Omental fat pad (tissue), 4 donors: ENCODE results near the gene ASF1A. TPM values are rescaled to one million over a fixed set of nuclear protein-coding genes. Genes with fewer than 3 reads are reported as not detected.

Experiments used
- ATAC-seq: fragments of 150-250 bp; one replicate; pipeline ENCODE4 v1.9.1; 2016; ENCODE audit warnings: mild to moderate bottlenecking, moderate library complexity; ENCODE audit not compliant: low FRiP score
- DNase-seq: peaks from one replicate; pipeline ENCODE4 v3.0.0-alpha.2; 2019; ENCODE audit warnings: low spot score
- total RNA-seq, 4 donors: library from RNA; depleted of rRNA; stranded (reverse); fragments of >200 nt; gene quantifications; one replicate each; pipeline ENCODE4 v1.1.0, GENCODE V29; 2016
- TF ChIP-seq, protein P1 (sequence below), 3 donors: fragments of 450-650 bp; IDR thresholded peaks; one replicate each; pipeline ENCODE4 v1.5.1; 2016 to 2017; ENCODE audit warnings: antibody characterized with exemption in 3 of 3, mild to moderate bottlenecking in 3 of 3, moderate library complexity in 2 of 3

The ASF1A gene
- total RNA-seq, 4 donors from 2014 or later: 4.3 to 9.3 (median 5.7) TPM

DNA sequence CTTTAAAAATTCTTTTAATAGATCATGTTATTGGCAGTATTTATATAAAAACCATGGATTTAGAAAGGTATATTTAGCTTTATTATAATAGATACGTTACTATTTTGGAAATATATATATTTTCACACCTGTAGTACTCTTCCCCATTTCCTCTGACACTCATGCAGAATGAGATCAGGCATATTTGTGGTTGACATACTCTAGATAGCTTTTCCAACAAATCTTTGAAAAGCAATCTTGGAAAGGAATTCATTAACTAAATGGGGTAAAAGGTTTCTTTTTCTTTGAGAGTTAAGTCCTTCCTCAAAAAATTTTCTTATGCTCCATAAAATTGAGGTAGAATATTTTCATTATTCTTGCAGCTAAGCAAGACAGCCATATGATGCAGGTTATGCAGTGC is 14.5 kb downstream of the ASF1A start:
- no peak for ATAC-seq
- DNase-seq: no peak
- TF ChIP-seq, protein P1, sequence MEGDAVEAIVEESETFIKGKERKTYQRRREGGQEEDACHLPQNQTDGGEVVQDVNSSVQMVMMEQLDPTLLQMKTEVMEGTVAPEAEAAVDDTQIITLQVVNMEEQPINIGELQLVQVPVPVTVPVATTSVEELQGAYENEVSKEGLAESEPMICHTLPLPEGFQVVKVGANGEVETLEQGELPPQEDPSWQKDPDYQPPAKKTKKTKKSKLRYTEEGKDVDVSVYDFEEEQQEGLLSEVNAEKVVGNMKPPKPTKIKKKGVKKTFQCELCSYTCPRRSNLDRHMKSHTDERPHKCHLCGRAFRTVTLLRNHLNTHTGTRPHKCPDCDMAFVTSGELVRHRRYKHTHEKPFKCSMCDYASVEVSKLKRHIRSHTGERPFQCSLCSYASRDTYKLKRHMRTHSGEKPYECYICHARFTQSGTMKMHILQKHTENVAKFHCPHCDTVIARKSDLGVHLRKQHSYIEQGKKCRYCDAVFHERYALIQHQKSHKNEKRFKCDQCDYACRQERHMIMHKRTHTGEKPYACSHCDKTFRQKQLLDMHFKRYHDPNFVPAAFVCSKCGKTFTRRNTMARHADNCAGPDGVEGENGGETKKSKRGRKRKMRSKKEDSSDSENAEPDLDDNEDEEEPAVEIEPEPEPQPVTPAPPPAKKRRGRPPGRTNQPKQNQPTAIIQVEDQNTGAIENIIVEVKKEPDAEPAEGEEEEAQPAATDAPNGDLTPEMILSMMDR (IDR thresholded peaks at IDR 0.05): no peak

DNA sequence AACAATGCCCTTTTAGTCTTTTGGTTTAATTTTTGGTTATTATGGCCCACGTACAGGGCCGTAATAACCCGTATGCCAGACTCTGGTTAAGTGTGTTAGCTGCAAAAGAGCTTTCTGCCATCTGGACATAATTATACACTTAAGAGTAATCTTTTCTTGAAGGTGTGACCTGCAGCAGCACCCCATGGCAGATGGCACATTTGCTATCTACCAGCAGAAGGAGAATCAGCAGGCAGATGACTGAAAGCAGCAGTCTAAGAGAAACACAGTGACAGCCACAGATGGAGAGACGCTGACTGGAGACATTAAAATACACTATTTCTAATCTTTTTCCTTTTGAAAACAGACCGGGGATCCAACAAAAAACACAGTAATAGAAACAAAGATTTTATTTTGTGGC is 18.7 kb downstream of the ASF1A start:
- TF ChIP-seq, protein P1 (IDR thresholded peaks at IDR 0.05): no peak
- DNase-seq (no peak), ATAC-seq (no peak)

DNA sequence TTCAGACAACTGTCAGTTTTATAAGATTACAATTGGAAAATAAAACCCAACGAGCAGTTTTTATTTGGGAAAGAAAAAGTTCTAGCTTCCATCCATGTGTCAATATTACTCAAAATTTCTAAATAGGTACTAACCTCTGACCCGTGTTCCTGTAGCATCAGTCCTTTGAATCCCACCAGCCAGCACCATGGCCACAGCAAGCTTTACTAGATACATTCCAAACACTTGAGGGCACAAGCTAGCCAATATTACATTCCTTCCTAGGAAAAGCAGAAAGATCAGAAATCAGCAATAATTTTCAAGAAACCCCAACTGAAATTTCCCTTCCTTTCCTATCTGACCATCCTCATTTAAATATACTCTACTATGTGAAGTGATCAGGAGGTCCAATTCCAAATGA is 19.2 kb downstream of the ASF1A start:
- DNase-seq (no peak), ATAC-seq (no peak)
- TF ChIP-seq, protein P1 (IDR thresholded peaks at IDR 0.05): no peak

DNA sequence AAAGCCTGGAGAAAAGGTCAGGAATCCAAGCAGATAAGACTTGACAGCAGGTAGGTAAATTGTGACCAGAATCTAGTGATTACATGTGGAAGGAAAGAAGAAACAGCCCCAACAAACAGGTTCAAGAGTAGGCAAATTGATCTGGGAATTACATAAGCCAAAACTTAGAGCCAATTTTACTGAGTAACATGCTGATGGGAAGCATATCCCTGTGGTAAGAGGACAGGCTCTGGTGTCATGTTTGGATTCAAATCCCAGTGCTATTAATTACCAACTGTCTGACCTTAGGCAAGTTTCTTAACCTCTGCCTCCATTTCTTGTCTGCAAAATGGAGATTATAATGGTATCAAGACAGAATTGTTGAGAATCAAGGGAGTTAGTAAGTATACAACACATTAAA is 20.6 kb downstream of the ASF1A start:
- DNase-seq (no peak), ATAC-seq (no peak)
- TF ChIP-seq, protein P1 (IDR thresholded peaks at IDR 0.05): no peak

DNA sequence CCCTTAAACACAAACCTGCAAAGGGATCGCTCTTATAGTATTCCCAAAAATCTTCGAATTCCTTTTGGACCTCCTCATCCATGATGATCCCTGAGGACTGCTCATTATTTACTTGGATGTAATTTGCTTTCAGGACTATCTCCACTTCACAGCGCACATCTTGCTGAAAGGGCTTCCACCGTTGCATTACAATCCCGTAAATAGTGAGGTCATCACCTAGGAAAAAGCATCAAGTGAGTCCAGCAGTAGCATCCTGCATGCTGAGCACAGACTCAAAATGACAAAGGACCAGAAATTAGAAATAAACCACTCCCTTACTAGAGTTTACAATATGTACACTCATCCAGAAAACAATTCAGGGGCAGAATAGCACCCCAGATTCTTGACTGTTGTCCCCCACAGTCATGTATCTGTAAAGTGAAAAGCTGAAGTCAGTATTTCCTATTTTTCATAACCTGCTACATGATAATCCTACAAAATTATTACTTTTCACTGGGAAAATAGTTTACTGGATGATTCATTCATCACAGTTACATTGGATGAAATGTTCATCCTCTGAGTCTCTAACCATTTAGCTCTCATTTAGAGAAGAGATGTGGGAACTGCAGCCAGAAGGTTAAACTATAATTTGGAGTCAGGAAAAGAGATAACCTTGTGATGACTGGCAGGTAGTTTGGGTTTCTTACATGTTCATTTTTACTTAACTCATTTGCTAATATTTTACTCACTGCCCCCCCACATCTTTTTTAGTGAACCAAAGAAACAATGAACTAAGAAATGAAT is 23.8 kb downstream of the ASF1A start:
- TF ChIP-seq, protein P1 (IDR thresholded peaks at IDR 0.05): no peak
- no peak for ATAC-seq

DNA sequence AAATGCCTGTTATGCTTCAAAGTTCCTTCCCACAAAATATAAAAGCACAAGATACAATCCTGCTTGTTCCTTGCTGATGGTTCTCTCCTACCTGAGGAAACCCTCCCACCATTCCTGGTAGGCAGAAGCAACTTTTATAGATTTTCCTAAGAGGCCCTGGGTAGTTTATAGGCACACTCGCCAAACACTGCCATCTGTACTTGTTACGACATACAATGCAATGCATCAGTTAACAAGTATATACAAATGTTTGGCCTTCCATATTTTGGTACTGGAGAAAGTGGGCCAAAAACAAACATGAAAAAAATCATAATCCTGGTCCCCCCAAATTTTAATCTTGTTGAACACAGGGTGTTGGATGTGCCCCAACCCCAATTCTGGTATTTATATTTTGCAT is 24.4 kb downstream of the ASF1A start:
- DNase-seq (no peak), ATAC-seq (no peak)
- TF ChIP-seq, protein P1 (IDR thresholded peaks at IDR 0.05): no peak

More for the DNA sequence above, 23.8 kb downstream of the ASF1A start:
- no peak for DNase-seq

DNA sequence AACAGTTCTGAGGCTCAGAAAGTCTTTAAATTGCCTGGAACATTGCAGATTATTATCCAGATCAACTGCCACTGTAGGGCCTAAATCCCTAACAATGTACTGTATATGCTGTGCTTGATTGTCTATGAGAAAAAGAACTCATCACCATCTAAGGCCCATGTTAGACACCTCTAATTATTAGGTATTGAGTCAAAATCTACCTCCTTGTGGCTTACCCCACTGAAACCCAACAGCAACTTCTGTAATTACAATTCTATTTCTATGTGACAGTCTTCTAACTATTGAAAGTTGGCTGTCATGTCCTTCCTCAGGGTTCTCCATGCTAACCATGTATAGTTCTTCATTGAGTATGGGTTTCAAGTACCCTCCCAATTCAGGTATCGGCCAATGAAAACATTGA is 27.1 kb downstream of the ASF1A start:
- TF ChIP-seq, protein P1 (IDR thresholded peaks at IDR 0.05): no peak
- DNase-seq (no peak), ATAC-seq (no peak)
